Mucosa of rectum (tissue), 2 donors: ENCODE results near the gene SYN1.

ENCODE experiments used
- H3K27ac ChIP-seq, 2 donors: one replicate each; pipeline ENCODE4 v1.7.0; 2013; ENCODE audit warnings: inconsistent platforms in 2 of 2, low read depth in 2 of 2, low read length in 2 of 2
- H3K27me3 ChIP-seq, 2 donors: one replicate each; pipeline ENCODE4 v1.7.0; 2013; ENCODE audit warnings: low read length in 2 of 2; ENCODE audit not compliant: control insufficient read depth in 2 of 2, insufficient read depth in 2 of 2
- H3K36me3 ChIP-seq, 2 donors: one replicate each; pipeline ENCODE4 v1.7.0; 2013; ENCODE audit warnings: low read length in 2 of 2; ENCODE audit not compliant: control insufficient read depth in 2 of 2, insufficient read depth in 2 of 2
- H3K4me1 ChIP-seq, 2 donors: one replicate each; pipeline ENCODE4 v1.7.0; 2013; ENCODE audit warnings: low read length in 2 of 2, mild to moderate bottlenecking in 1 of 2; ENCODE audit not compliant: control insufficient read depth in 2 of 2, insufficient read depth in 2 of 2
- H3K4me3 ChIP-seq, 2 donors: one replicate each; pipeline ENCODE4 v1.7.0; 2013; ENCODE audit warnings: low read length in 2 of 2
- H3K9ac ChIP-seq, 2 donors: one replicate each; pipeline ENCODE4 v1.7.0; 2013; ENCODE audit warnings: low read length in 2 of 2, low read depth in 1 of 2, mild to moderate bottlenecking in 1 of 2
- H3K9me3 ChIP-seq, 2 donors: one replicate each; pipeline ENCODE4 v1.7.0; 2013; ENCODE audit warnings: low read length in 2 of 2; ENCODE audit not compliant: control insufficient read depth in 2 of 2
- donor health status: healthy.
- donor health status: Normal muscosa, but diverticular disease.

The SYN1 gene

DNA sequence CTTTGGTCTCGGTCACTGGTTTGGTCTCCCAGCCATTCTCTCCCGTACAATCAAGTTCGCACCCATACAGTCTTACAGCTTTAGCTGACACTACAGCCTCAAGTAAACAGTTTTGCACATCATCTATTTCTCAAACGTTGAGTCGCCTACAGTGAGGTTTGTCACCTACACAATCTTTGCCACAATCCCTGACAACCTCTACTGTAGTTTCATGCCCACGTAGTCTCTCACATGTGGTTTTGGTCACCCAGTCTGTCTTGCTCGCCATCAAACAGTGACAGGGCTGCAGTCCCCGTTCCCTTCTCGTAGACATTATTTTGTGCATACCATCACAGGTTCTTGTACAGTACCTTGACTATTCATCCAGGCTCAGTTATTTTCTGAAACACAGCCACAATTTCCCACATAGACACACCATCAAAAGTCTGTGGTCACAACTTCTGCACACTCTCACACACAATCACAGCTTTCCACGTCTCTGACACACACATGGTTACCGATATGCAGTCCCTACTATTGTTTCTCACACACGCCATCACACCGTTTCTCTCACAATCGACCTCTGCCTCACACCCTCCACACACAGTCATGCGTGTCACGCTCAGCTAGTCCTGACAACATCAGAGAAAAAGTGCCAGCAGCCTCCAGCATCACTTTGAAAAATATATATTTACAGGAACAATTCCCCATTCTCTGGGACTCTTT, 15.4 kb upstream of the SYN1 start:
- H3K27ac ChIP-seq, result no peak overlapping the region
- H3K4me1 ChIP-seq, result no peaks in the 10 kb centered on the region
- no peak overlapping the region for H3K9ac ChIP-seq
- H3K4me3 ChIP-seq, result no peak overlapping the region
- H3K36me3 ChIP-seq, result peaks cover 6% of the 10 kb centered on the region in 2 donors
- H3K9me3 ChIP-seq, result no peaks in the 10 kb centered on the region
- H3K27me3 ChIP-seq, result no peaks in the 10 kb centered on the region

DNA sequence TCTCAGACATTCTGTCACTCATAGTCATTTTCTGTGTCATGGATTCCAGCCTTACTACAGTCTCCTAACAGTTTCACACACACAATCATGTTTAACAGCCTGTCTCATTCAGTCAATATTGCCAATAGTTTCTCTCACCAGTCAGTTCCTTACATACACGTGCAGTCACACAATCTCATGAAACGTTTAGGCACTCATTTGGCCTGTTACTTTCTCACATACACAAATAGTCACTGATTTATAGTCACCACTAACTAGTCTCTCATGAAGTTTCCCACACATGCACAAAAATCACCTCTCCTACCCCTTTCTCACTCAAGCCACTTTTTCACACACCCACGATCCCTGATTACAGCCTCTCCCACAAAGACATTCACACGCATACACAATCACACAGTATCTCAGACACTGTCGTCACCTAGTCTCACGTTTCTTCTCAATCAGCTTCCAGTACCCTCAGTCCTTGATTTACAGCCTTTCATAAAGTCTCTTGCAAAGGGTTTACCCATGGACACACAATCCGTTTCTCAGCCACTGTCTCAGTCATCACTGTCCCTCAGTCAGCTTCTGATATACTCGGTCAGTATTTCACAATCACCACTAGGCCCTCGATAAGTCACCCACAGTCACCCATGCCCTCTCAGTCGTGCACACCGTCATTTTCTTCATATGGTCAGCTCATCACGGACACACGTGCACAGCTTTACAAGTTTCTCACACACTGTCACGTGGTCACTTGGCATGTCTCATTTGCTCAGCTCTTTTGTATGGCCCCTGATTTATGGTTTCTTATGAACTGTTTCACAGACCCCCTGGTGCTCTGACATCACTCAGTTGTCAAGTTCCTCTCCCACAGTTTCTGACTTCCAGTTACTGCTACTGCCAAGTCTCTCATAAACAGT, 14.3 kb upstream of the SYN1 start:
- H3K9me3 ChIP-seq, result no peaks in the 10 kb centered on the region
- H3K4me3 ChIP-seq, result no peak overlapping the region
- H3K27ac ChIP-seq, result no peak overlapping the region
- H3K4me1 ChIP-seq, result no peaks in the 10 kb centered on the region
- H3K9ac ChIP-seq, result no peak overlapping the region
- H3K36me3 ChIP-seq, result peaks cover 2 to 3% of the 10 kb centered on the region in 2 donors
- H3K27me3 ChIP-seq, result no peaks in the 10 kb centered on the region

DNA sequence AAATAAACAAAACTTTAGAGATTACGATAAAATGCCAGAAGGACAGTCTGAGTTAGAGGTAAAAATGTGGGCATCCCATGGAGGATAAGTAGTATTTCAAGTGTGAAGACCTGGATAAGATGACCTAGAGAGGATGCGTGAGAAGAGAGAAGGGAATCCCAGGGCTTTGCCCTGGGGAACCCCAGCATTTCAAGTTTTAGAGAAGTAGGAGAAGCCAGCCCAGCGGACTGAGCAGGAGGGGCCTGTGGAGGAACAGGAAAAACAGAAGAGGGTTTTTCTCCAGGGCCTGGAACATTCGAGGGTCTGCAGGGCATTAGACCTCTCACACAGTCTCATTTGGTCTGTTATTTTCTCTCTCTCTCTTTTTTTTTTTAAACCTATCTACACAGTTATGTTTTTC, 13.0 kb upstream of the SYN1 start:
- H3K4me3 ChIP-seq, result no peak overlapping the region
- peaks cover 0 to 3% of the 10 kb centered on the region in 2 donors for H3K36me3 ChIP-seq
- no peak overlapping the region for H3K27ac ChIP-seq
- H3K9me3 ChIP-seq, result no peaks in the 10 kb centered on the region
- no peaks in the 10 kb centered on the region for H3K27me3 ChIP-seq
- H3K9ac ChIP-seq, result no peak overlapping the region
- H3K4me1 ChIP-seq, result no peaks in the 10 kb centered on the region

DNA sequence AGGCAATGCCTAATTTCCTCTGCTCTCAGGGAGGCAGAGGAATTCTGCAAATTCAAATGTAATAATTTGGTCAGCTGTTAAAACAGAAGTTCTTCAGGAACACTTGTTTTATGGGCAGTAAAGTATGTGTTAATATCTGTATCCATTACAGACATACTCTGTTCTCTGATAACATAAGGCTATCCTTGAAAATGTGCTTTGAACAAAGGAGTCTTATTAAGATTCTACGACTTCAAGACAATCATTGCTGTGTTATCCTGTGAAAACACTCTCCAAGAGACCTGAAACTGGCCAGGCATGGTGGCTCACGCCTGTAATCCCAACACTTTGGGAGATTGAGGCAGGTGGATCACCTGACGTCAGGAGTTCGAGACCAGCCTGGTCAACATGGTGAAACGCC, 12.0 kb upstream of the SYN1 start:
- H3K9me3 ChIP-seq, result no peaks in the 10 kb centered on the region
- no peak overlapping the region for H3K4me3 ChIP-seq
- no peaks in the 10 kb centered on the region for H3K36me3 ChIP-seq
- no peaks in the 10 kb centered on the region for H3K27me3 ChIP-seq
- no peak overlapping the region for H3K27ac ChIP-seq
- no peaks in the 10 kb centered on the region for H3K4me1 ChIP-seq
- H3K9ac ChIP-seq, result no peak overlapping the region

DNA sequence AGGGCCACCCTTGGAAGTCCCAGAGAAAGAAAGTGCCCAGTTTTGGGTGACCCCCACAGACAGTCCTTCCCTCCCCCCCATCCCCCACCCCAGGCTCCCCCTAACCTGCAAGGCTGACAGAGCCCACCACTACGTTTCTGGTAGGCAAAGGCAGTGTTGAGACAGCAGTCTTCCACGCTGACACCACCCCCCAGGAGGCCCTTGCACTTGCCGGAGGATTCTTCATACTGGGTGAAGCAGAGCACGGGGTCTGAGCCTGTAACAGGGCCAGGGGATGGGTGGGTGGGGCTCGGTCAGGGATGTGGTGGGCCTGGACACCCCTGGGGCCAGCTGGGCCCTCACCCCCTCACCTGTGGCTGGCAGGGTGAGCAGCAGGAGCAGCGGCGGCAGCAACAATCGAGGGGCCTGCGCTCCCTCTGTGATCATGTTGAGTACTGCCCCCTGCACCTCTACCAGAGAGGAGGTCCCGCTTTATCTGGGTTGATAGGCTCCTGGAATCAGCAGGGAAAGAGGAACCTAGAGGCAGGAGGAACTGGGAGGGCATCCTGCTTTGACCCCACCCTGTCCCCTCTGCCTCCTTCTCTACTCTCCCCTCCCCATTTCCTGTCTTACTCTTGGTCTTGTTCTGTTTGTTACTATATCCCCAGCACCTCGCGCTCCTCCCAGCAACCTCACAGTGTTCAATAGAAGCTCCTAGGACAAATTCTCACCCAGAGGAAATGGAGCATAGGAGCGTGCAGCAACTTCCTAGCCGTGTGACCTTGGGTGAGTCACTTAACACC, 10.0 kb upstream of the SYN1 start, which contains the start of gene CFP:
CFP (minus strand) TSS at position 512 of the 782 bp plus-strand sequence; CDS start at position 426, 86 bp downstream.
- H3K36me3 ChIP-seq, result no peaks in the 10 kb centered on the region
- H3K27ac ChIP-seq, result no peak within 1 kb of the TSS
- no peak within 1 kb of the TSS for H3K4me3 ChIP-seq
- H3K4me1 ChIP-seq, result no peaks in the 10 kb centered on the region
- no peak within 1 kb of the TSS for H3K9ac ChIP-seq
- no peaks in the 10 kb centered on the region for H3K27me3 ChIP-seq
- H3K9me3 ChIP-seq, result no peaks in the 10 kb centered on the region

GRCh38 chrX:47628982-47629381, 9.3 kb upstream of the SYN1 start:
- H3K9ac ChIP-seq, result no peak overlapping the region
- no peaks in the 10 kb centered on the region for H3K27me3 ChIP-seq
- no peaks in the 10 kb centered on the region for H3K36me3 ChIP-seq
- no peaks in the 10 kb centered on the region for H3K4me1 ChIP-seq
- no peak overlapping the region for H3K27ac ChIP-seq
- no peaks in the 10 kb centered on the region for H3K9me3 ChIP-seq
- no peak overlapping the region for H3K4me3 ChIP-seq

- Histone ChIP-seq H3K4me1 (no peaks in the 10 kb centered on the region), H3K27ac (no peak overlapping the region), H3K27me3 (peaks cover 0 to 6% of the 10 kb centered on the region in 2 donors), H3K36me3 (no peaks in the 10 kb centered on the region), H3K9me3 (no peaks in the 10 kb centered on the region), H3K4me3 (no peak overlapping the region), H3K9ac (no peak overlapping the region)
Measured at GRCh38 chrX:47625365-47625764, 5.7 kb upstream of the SYN1 start.

GRCh38 chrX:47623540-47624027, 3.9 kb upstream of the SYN1 start:
- H3K9ac ChIP-seq, result no peak overlapping the region
- H3K9me3 ChIP-seq, result no peaks in the 10 kb centered on the region
- H3K4me3 ChIP-seq, result no peak overlapping the region
- H3K27me3 ChIP-seq, result peaks cover 0 to 6% of the 10 kb centered on the region in 2 donors
- no peaks in the 10 kb centered on the region for H3K36me3 ChIP-seq
- H3K4me1 ChIP-seq, result no peaks in the 10 kb centered on the region
- H3K27ac ChIP-seq, result no peak overlapping the region

DNA sequence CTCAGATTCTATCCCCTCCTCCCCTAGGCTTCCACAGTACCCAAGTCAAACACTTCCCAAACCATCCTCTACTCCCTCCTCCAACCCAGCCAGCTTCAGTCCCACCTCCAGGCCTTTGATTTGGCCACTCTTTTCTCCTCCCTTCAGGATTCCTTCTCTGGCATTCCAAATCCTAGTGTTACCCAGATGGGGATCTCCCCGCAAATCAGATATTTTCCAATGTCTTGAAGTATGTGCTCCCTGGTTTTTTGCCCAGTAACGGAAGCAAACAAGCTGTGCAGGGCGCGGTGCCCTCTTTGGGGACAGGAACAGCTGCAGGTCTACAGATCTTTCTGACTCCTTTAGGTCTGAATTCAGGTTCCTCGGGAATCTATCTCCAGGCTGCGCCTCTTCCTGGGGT, 2.2 kb upstream of the SYN1 start:
- Histone ChIP-seq H3K9ac (no peak overlapping the region), H3K36me3 (no peaks in the 10 kb centered on the region), H3K27ac (no peak overlapping the region), H3K27me3 (peaks cover 5 to 7% of the 10 kb centered on the region in 2 donors), H3K4me3 (no peak overlapping the region), H3K4me1 (no peaks in the 10 kb centered on the region), H3K9me3 (no peaks in the 10 kb centered on the region)
